ENCODE results near the gene ZNF777.

ZNF777 gene

GRCh38 chr7:149433124-149433523, 27.7 kb downstream of the ZNF777 start:
- no peaks in the 10 kb centered on the region for H3K79me2 ChIP-seq (ENCODE audit: insufficient read depth, low read length)
- peaks cover 30% of the 10 kb centered on the region; the same call in 1 of the 2 replicates for H3K36me3 ChIP-seq (ENCODE audit: insufficient read depth, low read length)
- TF ChIP-seq CTCF (conservative IDR thresholded peaks at IDR 0.05; ENCODE audit: low read length) (no peak), EZH2phosphoT487 (IDR thresholded peaks at IDR 0.05; ENCODE audit: borderline replicate concordance) (no peak)
- no peak overlapping the region for H2AFZ ChIP-seq (ENCODE audit: low read length)
- no peaks in the 10 kb centered on the region for H3K4me1 ChIP-seq (ENCODE audit: insufficient read depth, low read length, poor library complexity, severe bottlenecking)
- H4K20me1 ChIP-seq (ENCODE audit: insufficient read depth, low read length, poor library complexity, severe bottlenecking): no peaks in the 10 kb centered on the region
- no peak overlapping the region for H3K4me3 ChIP-seq (ENCODE audit: low read length, poor library complexity, severe bottlenecking)
- no peaks in the 10 kb centered on the region for H3K27me3 ChIP-seq (ENCODE audit: insufficient read depth, low read length, poor library complexity, severe bottlenecking)
- no peak overlapping the region for H3K9ac ChIP-seq (ENCODE audit: low read depth, low read length, poor library complexity, severe bottlenecking)
- no peak overlapping the region for H3K4me2 ChIP-seq (ENCODE audit: low read depth, low read length, poor library complexity, severe bottlenecking)
- H3K9me2 ChIP-seq (replicated peaks; ENCODE audit: low read depth, low read length): no peaks in the 10 kb centered on the region
- no peaks in the 10 kb centered on the region for H3F3A ChIP-seq (ENCODE audit: low read depth)
- no peaks in the 10 kb centered on the region for H3K9me3 ChIP-seq (ENCODE audit: insufficient read depth, low read depth, low read length)

- H4K20me1 ChIP-seq (ENCODE audit: insufficient read depth, low read length, poor library complexity, severe bottlenecking): no peaks in the 10 kb centered on the region
- no peaks in the 10 kb centered on the region for H3K9me3 ChIP-seq (ENCODE audit: insufficient read depth, low read depth, low read length)
- no peak overlapping the region for H3K4me2 ChIP-seq (ENCODE audit: low read depth, low read length, poor library complexity, severe bottlenecking)
- H3K36me3 ChIP-seq (ENCODE audit: insufficient read depth, low read length): peaks cover 30% of the 10 kb centered on the region; the same call in 1 of the 2 replicates
- no peak overlapping the region for H3K4me3 ChIP-seq (ENCODE audit: low read length, poor library complexity, severe bottlenecking)
- no peaks in the 10 kb centered on the region for H3K27me3 ChIP-seq (ENCODE audit: insufficient read depth, low read length, poor library complexity, severe bottlenecking)
- H3F3A ChIP-seq (ENCODE audit: low read depth): no peaks in the 10 kb centered on the region
- H3K4me1 ChIP-seq (ENCODE audit: insufficient read depth, low read length, poor library complexity, severe bottlenecking): no peaks in the 10 kb centered on the region
- no peak for TF ChIP-seq EZH2phosphoT487 (IDR thresholded peaks at IDR 0.05; ENCODE audit: borderline replicate concordance)
- no peak for TF ChIP-seq CTCF (conservative IDR thresholded peaks at IDR 0.05; ENCODE audit: low read length)
- no peaks in the 10 kb centered on the region for H3K79me2 ChIP-seq (ENCODE audit: insufficient read depth, low read length)
- H2AFZ ChIP-seq (ENCODE audit: low read length): no peak overlapping the region
- no peak overlapping the region for H3K9ac ChIP-seq (ENCODE audit: low read depth, low read length, poor library complexity, severe bottlenecking)
- H3K9me2 ChIP-seq (replicated peaks; ENCODE audit: low read depth, low read length): no peaks in the 10 kb centered on the region
Observed at GRCh38 chr7:149432121-149432691, 28.7 kb downstream of the ZNF777 start.

GRCh38 chr7:149431486-149432120, 29.3 kb downstream of the ZNF777 start:
- Histone ChIP-seq H2AFZ (ENCODE audit: low read length) (no peak overlapping the region), H3K4me1 (ENCODE audit: insufficient read depth, low read length, poor library complexity, severe bottlenecking) (no peaks in the 10 kb centered on the region), H3K9me2 (replicated peaks; ENCODE audit: low read depth, low read length) (no peaks in the 10 kb centered on the region), H3K36me3 (ENCODE audit: insufficient read depth, low read length) (peaks cover 29% of the 10 kb centered on the region; the same call in 1 of the 2 replicates), H3K4me2 (ENCODE audit: low read depth, low read length, poor library complexity, severe bottlenecking) (no peak overlapping the region), H3K9ac (ENCODE audit: low read depth, low read length, poor library complexity, severe bottlenecking) (no peak overlapping the region), H3F3A (ENCODE audit: low read depth) (no peaks in the 10 kb centered on the region), H3K79me2 (ENCODE audit: insufficient read depth, low read length) (no peaks in the 10 kb centered on the region), H3K9me3 (ENCODE audit: insufficient read depth, low read depth, low read length) (no peaks in the 10 kb centered on the region), H3K27me3 (ENCODE audit: insufficient read depth, low read length, poor library complexity, severe bottlenecking) (no peaks in the 10 kb centered on the region), H3K4me3 (ENCODE audit: low read length, poor library complexity, severe bottlenecking) (no peak overlapping the region), H4K20me1 (ENCODE audit: insufficient read depth, low read length, poor library complexity, severe bottlenecking) (no peaks in the 10 kb centered on the region)
- TF ChIP-seq EZH2phosphoT487 (IDR thresholded peaks at IDR 0.05; ENCODE audit: borderline replicate concordance) (no peak), CTCF (conservative IDR thresholded peaks at IDR 0.05; ENCODE audit: low read length) (no peak)
